HG02678 (cell line): Measurements from ENCODE around the gene INS.
"Not testable (repeated sequence)": the region's sequence is repeated elsewhere in the genome, so short reads cannot be mapped to it uniquely, and the experiment has no call there.

ENCODE experiments used
- ATAC-seq: cut with Tn5 transposase; IDR thresholded peaks from one replicate; pipeline ENCODE4 v1.9.1; 2021; ENCODE audit warnings: mild to moderate bottlenecking, moderate library complexity; ENCODE audit not compliant: unreplicated experiment

The INS gene

GRCh38 chr11:2199466-2200341 is 38.7 kb upstream of the INS start:
- ATAC-seq = no peak

- no peak for ATAC-seq
Measured at GRCh38 chr11:2198621-2199365, 37.8 kb upstream of the INS start.

GRCh38 chr11:2197771-2198520 is 36.9 kb upstream of the INS start:
- ATAC-seq = no peak

- no peak for ATAC-seq
Measured at GRCh38 chr11:2196970-2197770, 36.2 kb upstream of the INS start.

DNA sequence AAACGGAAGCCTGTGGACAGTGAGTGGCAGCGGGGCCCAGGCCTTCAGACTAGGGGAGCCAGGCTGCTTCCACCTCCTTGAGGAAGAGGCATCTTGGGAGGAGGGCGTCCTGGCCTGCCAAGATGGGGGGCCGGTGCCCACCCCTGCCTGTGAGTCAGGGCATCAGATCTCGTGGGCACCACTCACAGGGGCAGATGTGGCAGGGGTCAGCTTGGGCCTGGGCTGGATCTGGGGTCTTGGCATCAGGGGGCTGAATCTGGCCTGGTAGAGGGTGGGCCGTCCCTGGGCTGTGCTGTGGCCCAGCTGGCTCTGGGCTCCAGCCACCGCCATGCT is 34.7 kb upstream of the INS start:
- ATAC-seq = no peak

DNA sequence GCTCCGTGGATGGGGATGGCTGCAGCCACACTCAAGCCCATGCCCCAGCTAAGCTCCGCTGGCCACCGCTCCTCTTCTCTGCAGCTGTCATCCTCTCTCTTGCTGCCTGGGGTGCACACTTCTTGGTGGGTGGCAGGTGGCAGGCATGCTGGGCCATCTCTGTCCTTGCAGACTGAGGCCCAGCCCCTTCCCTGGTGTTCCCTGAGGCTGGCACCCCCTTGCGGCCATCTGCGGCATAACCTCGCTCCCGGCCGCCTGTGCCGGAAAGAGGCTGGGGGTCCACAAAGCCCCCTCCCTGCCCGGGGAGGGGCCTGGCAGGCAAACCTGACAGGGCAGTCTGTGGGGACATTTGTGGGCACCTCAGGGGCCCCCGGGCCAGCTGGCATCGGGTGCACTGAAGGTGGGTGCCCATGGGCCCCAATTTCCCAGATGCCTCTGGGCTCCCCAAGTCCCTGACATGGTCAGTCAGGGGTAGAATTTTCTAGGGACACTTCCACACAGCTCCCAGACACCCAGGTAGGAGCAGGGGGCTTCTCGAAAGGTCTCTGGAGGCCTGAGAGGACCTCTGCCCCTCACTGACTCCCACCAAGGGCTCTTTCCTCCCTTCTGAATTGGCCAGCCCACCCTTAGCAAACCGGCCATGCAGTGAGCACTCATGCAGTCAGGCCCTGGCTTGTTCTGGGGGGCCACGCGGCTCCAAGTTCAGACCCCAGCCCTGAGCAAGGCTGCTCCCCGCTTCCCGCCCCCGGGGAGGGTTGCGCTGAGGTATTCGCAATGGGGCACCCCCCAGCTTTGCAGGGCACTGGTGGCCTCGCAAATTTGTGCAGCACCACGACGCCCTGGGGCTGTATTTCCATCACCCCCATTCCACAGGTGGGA is 34.1 kb upstream of the INS start:
- no peak for ATAC-seq

GRCh38 chr11:2193888-2194595 is 33.0 kb upstream of the INS start:
- ATAC-seq = not testable (repeated sequence)

DNA sequence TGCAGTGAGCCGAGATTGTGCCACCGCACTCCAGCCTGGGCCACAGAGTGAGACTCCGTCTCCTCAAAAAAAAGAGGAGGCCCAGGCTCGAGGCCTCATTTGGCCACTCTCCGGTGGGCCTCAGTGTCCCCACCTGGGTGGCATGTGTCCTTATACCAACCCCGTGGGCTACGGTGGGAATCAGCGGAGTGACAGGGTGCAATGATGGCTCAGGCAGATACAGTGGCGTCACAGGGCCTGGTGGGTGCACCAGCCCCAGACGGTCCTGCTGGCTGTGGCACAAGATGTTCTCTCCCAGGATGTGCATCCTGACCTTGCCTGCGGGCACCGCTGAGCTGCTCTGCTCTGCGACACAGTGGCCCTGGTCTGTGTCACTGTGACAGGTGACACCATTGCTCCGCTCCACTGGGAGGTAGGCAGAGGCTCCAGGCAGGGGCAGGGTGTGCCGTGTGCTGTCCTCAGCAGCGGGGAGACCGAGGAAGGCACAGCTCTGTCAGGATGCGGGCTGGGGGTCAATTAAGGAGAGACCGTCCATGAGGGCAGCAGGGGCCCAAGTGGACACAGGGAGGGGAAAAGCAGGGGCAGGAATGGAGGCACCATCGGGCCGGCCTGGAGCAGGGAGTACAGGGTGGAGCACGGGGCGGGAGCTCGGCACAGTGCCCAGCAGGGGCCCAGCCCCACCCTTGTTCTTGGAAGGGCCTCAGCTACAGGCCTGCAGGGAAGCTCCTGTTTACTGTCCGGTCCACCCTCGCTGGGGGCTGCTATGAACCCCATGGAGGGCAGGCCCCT is 32.3 kb upstream of the INS start:
- no peak for ATAC-seq

GRCh38 chr11:2192435-2192834 is 31.4 kb upstream of the INS start:
- ATAC-seq = no peak

DNA sequence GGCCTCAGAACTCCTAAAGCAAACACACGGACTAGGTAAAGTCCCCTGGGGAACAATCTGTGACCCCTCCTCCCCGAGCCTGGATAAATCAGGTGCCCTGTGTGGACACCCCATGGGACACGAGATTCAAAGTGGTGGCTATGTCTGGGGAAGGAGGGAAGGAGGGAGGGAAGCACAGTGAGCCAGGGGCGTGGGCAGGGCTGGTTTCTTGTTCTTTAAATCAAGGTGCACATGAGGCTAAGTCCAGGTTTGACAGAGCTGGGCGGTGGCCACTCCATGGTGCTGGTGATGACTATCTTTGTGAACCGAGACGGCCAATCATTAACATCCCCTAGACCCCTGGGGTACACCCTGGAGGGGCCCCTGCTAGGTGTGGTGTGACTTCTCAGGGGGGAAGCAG is 30.9 kb upstream of the INS start:
- ATAC-seq = no peak

GRCh38 chr11:2190657-2191471 is 29.9 kb upstream of the INS start:
- no peak for ATAC-seq

DNA sequence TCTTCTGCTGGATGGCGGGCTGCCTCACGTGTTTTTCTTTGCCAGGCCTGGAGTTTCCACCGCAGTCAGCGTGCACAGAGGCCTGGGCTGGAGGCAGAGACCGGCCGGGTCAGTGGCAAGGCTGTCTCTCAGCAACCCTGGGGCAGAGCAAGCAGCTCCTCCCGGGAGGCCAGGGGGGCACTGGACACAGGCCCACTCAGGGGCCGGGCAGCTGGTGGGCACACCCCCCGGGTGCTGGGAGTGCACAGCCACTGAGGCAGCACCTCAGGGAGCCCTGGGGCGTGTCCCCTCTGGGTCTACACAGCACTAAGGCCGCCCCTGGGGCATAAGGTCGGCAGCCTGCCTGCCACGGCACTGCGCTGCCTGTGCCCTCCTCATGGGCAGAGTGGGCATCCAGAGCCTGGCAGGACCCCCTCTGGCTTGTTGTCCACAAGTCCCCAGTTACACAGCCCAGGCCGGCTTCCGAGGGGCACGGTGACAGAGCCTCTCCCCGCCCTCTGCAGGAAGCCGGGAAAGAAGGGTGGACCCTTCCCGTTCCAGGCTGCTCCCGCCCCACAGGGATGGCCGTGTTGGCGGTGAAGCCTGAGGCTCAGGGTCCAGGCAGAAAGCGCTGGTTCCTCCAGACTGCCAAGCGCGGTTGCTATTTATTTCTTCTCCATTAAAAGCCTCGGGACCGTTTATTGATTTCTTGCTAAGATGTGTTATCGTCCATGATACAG is 29.1 kb upstream of the INS start:
- ATAC-seq = no peak

GRCh38 chr11:2188745-2189144 is 27.7 kb upstream of the INS start:
- no peak for ATAC-seq

DNA sequence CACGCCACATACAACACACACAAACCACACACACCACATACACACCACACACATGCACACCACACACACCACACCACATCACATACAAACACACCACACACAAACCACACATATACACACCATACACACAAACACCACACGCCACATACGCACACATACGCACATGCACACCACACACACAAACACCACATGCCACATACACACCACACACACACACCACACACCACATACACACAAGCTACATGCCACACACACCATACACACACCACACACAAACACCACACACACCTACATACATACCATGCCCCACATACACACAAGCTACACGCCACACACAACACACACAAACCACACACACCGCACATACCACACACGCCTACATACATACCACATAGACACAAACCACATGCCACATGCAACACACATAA is 26.3 kb upstream of the INS start:
- ATAC-seq = no peak

DNA sequence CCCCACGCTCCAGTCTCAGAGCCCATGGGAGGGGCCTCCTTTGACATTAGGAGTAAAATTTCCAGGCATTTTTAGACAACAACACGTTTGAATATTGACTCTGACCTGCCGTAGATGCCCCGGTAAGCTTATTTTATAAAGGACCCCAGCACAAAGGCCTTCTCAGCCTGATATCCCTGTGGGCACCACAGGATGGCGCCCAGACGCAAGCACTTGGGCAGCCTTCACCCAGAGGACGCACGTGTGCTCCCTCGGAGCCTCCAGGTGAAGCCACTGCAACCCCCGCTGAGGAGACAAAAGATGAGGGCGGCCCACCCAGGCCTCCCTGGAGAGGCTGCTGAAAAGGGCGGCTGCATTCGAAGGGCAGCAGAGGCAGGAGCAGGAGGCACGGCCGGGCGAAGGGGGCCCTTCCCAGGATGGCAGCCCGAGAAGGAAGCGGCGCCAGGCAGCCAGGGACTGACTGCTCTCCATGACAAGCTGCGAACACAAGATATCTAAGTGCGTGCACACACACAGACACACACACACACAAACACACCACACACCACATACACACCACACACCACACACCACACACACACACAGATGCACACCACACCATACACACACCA is 25.8 kb upstream of the INS start:
- ATAC-seq = no peak

DNA sequence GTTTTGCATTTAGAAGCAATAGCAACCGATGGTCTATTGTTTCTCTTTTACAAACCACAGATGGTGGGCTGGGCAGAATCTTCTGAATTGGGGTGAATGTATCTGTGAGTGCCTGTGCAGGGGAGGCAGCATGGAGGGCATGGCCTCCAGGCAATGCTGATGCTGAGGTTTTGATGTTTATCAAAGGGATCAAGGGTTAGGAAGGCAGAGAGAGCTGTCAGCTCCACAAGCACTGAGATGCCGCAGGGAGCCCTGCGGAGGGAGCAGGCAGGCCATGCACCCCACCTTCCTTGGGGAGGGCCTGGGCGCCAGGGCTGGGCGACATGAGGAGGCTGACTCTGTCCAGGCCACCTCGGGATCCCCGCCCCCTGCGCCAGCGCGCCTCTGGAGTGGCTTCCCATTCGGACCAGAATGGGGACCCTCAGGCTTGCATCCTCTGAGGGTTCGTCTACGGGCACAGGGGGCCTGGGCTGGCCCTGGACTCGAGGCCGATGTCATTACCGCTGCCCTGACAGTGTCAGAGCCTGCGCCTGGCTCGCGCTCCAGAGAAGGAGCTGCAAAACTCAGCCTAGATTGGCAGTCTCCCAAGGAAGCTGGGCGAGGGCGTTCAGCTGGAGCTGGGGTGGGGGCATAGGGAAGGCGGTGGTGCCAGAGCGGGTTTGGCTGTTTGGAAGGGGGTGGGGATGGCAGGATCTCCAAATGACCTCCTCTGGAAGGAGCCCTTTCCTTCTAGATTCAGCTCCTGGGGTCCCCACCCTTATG is 24.5 kb upstream of the INS start:
- no peak for ATAC-seq
